ENCODE data around the gene TNPO3. TPM values are rescaled to one million over a fixed set of nuclear protein-coding genes. Genes with fewer than 3 reads are reported as not detected.

Gene TNPO3
- total RNA-seq, 1 experiment from 2014 or later: 58.5 TPM

DNA sequence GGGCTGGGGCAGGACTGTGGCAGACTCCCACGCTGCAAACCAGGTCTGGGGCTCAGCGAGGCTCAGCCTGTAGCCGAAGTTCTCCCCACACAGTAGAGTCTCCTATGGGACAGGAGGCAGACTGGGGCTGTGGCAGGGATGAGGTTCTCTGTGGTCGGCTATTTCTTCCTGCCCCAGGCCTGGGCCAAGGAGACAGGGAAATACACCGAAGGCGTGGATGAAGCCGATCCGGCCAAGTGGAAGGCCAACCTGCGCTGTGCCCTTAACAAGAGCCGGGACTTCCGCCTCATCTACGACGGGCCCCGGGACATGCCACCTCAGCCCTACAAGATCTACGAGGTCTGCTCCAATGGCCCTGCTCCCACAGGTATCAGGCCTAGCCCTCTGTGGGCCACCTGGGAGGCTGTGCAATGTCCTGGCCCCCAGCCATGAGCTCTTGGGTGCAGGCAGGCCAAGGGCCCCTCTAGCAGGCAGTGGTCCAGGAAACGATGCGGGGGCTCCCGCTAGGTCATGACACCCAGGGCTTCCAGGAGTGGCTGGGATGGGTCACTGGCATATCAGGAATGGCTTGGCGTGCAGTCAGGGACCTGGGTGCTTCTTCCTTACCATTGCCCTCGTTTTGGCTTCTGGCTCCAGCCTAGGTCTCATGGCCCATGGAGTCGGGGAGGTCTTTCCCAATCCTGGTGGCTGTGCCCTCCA lies 109.1 kb downstream of the TNPO3 start:
- H3K79me2 ChIP-seq (ENCODE audit: insufficient read depth, low read length): no peaks in the 10 kb centered on the region

More for the DNA sequence above, 109.1 kb downstream of the TNPO3 start:
- Histone ChIP-seq H3K4me1 (ENCODE audit: control insufficient read depth in 1 of 2, insufficient read depth in 2 of 2, low read length in 2 of 2) (no peaks in the 10 kb centered on the region), H3K27ac (ENCODE audit: low read depth, low read length) (no peak overlapping the region), H3K4me3 (replicated peaks in 1 of 2; ENCODE audit: low read depth in 1 of 2, low read length in 2 of 2) (no peak overlapping the region), H3K27me3 (ENCODE audit: insufficient read depth, low read length) (no peaks in the 10 kb centered on the region), H3K9ac (ENCODE audit: low read length) (no peak overlapping the region), H3K9me3 (ENCODE audit: control insufficient read depth in 1 of 2, insufficient read depth in 1 of 2, low read depth in 1 of 2, low read length in 2 of 2) (no peaks in the 10 kb centered on the region), H3K9me2 (ENCODE audit: insufficient read depth) (no peaks in the 10 kb centered on the region), H3K36me3 (ENCODE audit: control insufficient read depth in 1 of 2, insufficient read depth in 2 of 2, low read length in 2 of 2) (peaks cover 0 to 2% of the 10 kb centered on the region in 2 experiments; a peak in 1 of 4 replicates), H2AFZ (ENCODE audit: low read depth, low read length, poor library complexity, severe bottlenecking) (no peak overlapping the region), H4K20me1 (ENCODE audit: insufficient read depth) (no peaks in the 10 kb centered on the region), H3K4me2 (ENCODE audit: low read length) (no peak overlapping the region)
- TF ChIP-seq EZH2 (IDR thresholded peaks at IDR 0.05) (no peak), SRF (IDR thresholded peaks at IDR 0.05; ENCODE audit: low read depth) (no peak), POLR2A (IDR thresholded peaks at IDR 0.05; ENCODE audit: borderline replicate concordance, extremely low read depth, insufficient read depth, insufficient read length) (no peak), EZH2phosphoT487 (IDR thresholded peaks at IDR 0.05; ENCODE audit: borderline replicate concordance) (no peak), CEBPB (IDR thresholded peaks at IDR 0.05; ENCODE audit: low read depth) (no peak), RAD21 (IDR thresholded peaks at IDR 0.05; ENCODE audit: low read depth) (no peak), SIN3A (IDR thresholded peaks at IDR 0.05; ENCODE audit: low read depth) (no peak), FOSL1 (IDR thresholded peaks at IDR 0.05; ENCODE audit: low read depth) (no peak), POLR2AphosphoS5 (IDR thresholded peaks at IDR 0.05; ENCODE audit: low read depth, low read length) (no peak), ZNF274 (IDR thresholded peaks at IDR 0.05; ENCODE audit: low read depth, low read length) (no peak), ZFX (IDR thresholded peaks at IDR 0.05) (no peak), EGR1 (IDR thresholded peaks at IDR 0.05; ENCODE audit: low read depth) (no peak), ELF1 (IDR thresholded peaks at IDR 0.05; ENCODE audit: borderline replicate concordance, low read depth) (no peak), TCF7L2 (IDR thresholded peaks at IDR 0.05; ENCODE audit: borderline replicate concordance, extremely low read depth, insufficient read depth, insufficient read length) (no peak)
- TF ChIP-seq, protein P1, sequence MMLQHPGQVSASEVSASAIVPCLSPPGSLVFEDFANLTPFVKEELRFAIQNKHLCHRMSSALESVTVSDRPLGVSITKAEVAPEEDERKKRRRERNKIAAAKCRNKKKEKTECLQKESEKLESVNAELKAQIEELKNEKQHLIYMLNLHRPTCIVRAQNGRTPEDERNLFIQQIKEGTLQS (IDR thresholded peaks at IDR 0.05): no peak
- TF ChIP-seq, protein P2, sequence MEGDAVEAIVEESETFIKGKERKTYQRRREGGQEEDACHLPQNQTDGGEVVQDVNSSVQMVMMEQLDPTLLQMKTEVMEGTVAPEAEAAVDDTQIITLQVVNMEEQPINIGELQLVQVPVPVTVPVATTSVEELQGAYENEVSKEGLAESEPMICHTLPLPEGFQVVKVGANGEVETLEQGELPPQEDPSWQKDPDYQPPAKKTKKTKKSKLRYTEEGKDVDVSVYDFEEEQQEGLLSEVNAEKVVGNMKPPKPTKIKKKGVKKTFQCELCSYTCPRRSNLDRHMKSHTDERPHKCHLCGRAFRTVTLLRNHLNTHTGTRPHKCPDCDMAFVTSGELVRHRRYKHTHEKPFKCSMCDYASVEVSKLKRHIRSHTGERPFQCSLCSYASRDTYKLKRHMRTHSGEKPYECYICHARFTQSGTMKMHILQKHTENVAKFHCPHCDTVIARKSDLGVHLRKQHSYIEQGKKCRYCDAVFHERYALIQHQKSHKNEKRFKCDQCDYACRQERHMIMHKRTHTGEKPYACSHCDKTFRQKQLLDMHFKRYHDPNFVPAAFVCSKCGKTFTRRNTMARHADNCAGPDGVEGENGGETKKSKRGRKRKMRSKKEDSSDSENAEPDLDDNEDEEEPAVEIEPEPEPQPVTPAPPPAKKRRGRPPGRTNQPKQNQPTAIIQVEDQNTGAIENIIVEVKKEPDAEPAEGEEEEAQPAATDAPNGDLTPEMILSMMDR (IDR thresholded peaks at IDR 0.05 in 2 of 3, conservative IDR thresholded peaks at IDR 0.05 in 1 of 3; ENCODE audit: borderline replicate concordance in 1 of 3, insufficient read depth in 1 of 3, low read depth in 2 of 3, low read length in 2 of 3): no peak
- TF ChIP-seq, protein P3, sequence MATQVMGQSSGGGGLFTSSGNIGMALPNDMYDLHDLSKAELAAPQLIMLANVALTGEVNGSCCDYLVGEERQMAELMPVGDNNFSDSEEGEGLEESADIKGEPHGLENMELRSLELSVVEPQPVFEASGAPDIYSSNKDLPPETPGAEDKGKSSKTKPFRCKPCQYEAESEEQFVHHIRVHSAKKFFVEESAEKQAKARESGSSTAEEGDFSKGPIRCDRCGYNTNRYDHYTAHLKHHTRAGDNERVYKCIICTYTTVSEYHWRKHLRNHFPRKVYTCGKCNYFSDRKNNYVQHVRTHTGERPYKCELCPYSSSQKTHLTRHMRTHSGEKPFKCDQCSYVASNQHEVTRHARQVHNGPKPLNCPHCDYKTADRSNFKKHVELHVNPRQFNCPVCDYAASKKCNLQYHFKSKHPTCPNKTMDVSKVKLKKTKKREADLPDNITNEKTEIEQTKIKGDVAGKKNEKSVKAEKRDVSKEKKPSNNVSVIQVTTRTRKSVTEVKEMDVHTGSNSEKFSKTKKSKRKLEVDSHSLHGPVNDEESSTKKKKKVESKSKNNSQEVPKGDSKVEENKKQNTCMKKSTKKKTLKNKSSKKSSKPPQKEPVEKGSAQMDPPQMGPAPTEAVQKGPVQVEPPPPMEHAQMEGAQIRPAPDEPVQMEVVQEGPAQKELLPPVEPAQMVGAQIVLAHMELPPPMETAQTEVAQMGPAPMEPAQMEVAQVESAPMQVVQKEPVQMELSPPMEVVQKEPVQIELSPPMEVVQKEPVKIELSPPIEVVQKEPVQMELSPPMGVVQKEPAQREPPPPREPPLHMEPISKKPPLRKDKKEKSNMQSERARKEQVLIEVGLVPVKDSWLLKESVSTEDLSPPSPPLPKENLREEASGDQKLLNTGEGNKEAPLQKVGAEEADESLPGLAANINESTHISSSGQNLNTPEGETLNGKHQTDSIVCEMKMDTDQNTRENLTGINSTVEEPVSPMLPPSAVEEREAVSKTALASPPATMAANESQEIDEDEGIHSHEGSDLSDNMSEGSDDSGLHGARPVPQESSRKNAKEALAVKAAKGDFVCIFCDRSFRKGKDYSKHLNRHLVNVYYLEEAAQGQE (IDR thresholded peaks at IDR 0.05; ENCODE audit: low read depth): no peak
- TF ChIP-seq, protein P4, sequence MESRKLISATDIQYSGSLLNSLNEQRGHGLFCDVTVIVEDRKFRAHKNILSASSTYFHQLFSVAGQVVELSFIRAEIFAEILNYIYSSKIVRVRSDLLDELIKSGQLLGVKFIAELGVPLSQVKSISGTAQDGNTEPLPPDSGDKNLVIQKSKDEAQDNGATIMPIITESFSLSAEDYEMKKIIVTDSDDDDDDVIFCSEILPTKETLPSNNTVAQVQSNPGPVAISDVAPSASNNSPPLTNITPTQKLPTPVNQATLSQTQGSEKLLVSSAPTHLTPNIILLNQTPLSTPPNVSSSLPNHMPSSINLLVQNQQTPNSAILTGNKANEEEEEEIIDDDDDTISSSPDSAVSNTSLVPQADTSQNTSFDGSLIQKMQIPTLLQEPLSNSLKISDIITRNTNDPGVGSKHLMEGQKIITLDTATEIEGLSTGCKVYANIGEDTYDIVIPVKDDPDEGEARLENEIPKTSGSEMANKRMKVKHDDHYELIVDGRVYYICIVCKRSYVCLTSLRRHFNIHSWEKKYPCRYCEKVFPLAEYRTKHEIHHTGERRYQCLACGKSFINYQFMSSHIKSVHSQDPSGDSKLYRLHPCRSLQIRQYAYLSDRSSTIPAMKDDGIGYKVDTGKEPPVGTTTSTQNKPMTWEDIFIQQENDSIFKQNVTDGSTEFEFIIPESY (IDR thresholded peaks at IDR 0.05; ENCODE audit: extremely low read depth, insufficient replicate concordance, low read length): no peak
- CTCF ChIA-PET: no interaction called here
- intact Hi-C loops (cut with micrococcal nuclease): no loop called here
- no TSS peak for BruUV-seq (replicated peaks)
- ATAC-seq (no peak), DNase-seq (ENCODE audit: low read depth, low spot score) (no peak)
- RAD21 ChIA-PET (ENCODE audit: low non-redundant PET in 1 of 2, low total read pairs in 2 of 2, uncharacterized antibody in 2 of 2, unreplicated experiment in 2 of 2): no interaction called here
- POLR2A ChIA-PET: no interaction called here
